ENCODE data around the gene IMMP2L. TPM values are rescaled to one million over a fixed set of nuclear protein-coding genes. Genes with fewer than 3 reads are reported as not detected.

IMMP2L gene
- total RNA-seq, 1 donor, result 19.9 TPM

GRCh38 chr7:111003883-111004282 lies 558.4 kb downstream of the IMMP2L start:
- H2AFZ ChIP-seq (ENCODE audit: low read length), result no peak overlapping the region
- no peak overlapping the region for H3K4me2 ChIP-seq (ENCODE audit: insufficient read depth, low read length)
- DNase-seq (ENCODE audit: insufficient read length, low spot score, missing footprints), result no peak
- H3K4me3 ChIP-seq (ENCODE audit: insufficient read depth, low read length), result no peak overlapping the region
- H3K4me1 ChIP-seq (ENCODE audit: insufficient read depth, low read length), result no peaks in the 10 kb centered on the region
- no peaks in the 10 kb centered on the region for H3K79me2 ChIP-seq (ENCODE audit: insufficient read depth, low read length)
- H3K27ac ChIP-seq (ENCODE audit: low read depth, low read length), result no peak overlapping the region
- no peaks in the 10 kb centered on the region for H4K20me1 ChIP-seq (ENCODE audit: insufficient read depth, low read length)
- H3K36me3 ChIP-seq (ENCODE audit: insufficient read depth, low read length), result no peaks in the 10 kb centered on the region
- no peak for TF ChIP-seq CTCF (IDR thresholded peaks at IDR 0.05; ENCODE audit: extremely low read depth, low read depth, low read length)
- no peaks in the 10 kb centered on the region for H3K9me3 ChIP-seq (ENCODE audit: low read depth, low read length)
- H3K27me3 ChIP-seq (ENCODE audit: insufficient read depth, low read length), result no peaks in the 10 kb centered on the region

- DNase-seq (ENCODE audit: insufficient read length, low spot score, missing footprints), result no peak
- no peaks in the 10 kb centered on the region for H3K27me3 ChIP-seq (ENCODE audit: insufficient read depth, low read length)
- no peak overlapping the region for H3K27ac ChIP-seq (ENCODE audit: low read depth, low read length)
- TF ChIP-seq CTCF (IDR thresholded peaks at IDR 0.05; ENCODE audit: extremely low read depth, low read depth, low read length), result no peak
- no peaks in the 10 kb centered on the region for H3K79me2 ChIP-seq (ENCODE audit: insufficient read depth, low read length)
- H4K20me1 ChIP-seq (ENCODE audit: insufficient read depth, low read length), result no peaks in the 10 kb centered on the region
- H2AFZ ChIP-seq (ENCODE audit: low read length), result no peak overlapping the region
- H3K36me3 ChIP-seq (ENCODE audit: insufficient read depth, low read length), result no peaks in the 10 kb centered on the region
- no peaks in the 10 kb centered on the region for H3K9me3 ChIP-seq (ENCODE audit: low read depth, low read length)
- no peak overlapping the region for H3K4me3 ChIP-seq (ENCODE audit: insufficient read depth, low read length)
- no peak overlapping the region for H3K4me2 ChIP-seq (ENCODE audit: insufficient read depth, low read length)
- H3K4me1 ChIP-seq (ENCODE audit: insufficient read depth, low read length), result no peaks in the 10 kb centered on the region
These were observed 568.0 kb downstream of the IMMP2L start for GRCh38 chr7:110994028-110994967.

GRCh38 chr7:110988890-110989501 lies 573.3 kb downstream of the IMMP2L start:
- no peaks in the 10 kb centered on the region for H3K4me1 ChIP-seq (ENCODE audit: insufficient read depth, low read length)
- no peaks in the 10 kb centered on the region for H4K20me1 ChIP-seq (ENCODE audit: insufficient read depth, low read length)
- H3K4me2 ChIP-seq (ENCODE audit: insufficient read depth, low read length), result no peak overlapping the region
- no peaks in the 10 kb centered on the region for H3K27me3 ChIP-seq (ENCODE audit: insufficient read depth, low read length)
- H3K36me3 ChIP-seq (ENCODE audit: insufficient read depth, low read length), result no peaks in the 10 kb centered on the region
- H3K27ac ChIP-seq (ENCODE audit: low read depth, low read length), result no peak overlapping the region
- H2AFZ ChIP-seq (ENCODE audit: low read length), result no peak overlapping the region
- no peaks in the 10 kb centered on the region for H3K9me3 ChIP-seq (ENCODE audit: low read depth, low read length)
- no peak for DNase-seq (ENCODE audit: insufficient read length, low spot score, missing footprints)
- no peak for TF ChIP-seq CTCF (IDR thresholded peaks at IDR 0.05; ENCODE audit: extremely low read depth, low read depth, low read length)
- no peak overlapping the region for H3K4me3 ChIP-seq (ENCODE audit: insufficient read depth, low read length)
- H3K79me2 ChIP-seq (ENCODE audit: insufficient read depth, low read length), result no peaks in the 10 kb centered on the region

GRCh38 chr7:110988348-110988747 lies 573.9 kb downstream of the IMMP2L start:
- Histone ChIP-seq H4K20me1 (ENCODE audit: insufficient read depth, low read length) (no peaks in the 10 kb centered on the region), H3K9me3 (ENCODE audit: low read depth, low read length) (no peaks in the 10 kb centered on the region), H3K4me1 (ENCODE audit: insufficient read depth, low read length) (no peaks in the 10 kb centered on the region), H3K79me2 (ENCODE audit: insufficient read depth, low read length) (no peaks in the 10 kb centered on the region), H3K4me2 (ENCODE audit: insufficient read depth, low read length) (no peak overlapping the region), H2AFZ (ENCODE audit: low read length) (no peak overlapping the region), H3K36me3 (ENCODE audit: insufficient read depth, low read length) (no peaks in the 10 kb centered on the region), H3K27ac (ENCODE audit: low read depth, low read length) (no peak overlapping the region), H3K27me3 (ENCODE audit: insufficient read depth, low read length) (no peaks in the 10 kb centered on the region), H3K4me3 (ENCODE audit: insufficient read depth, low read length) (no peak overlapping the region)
- no peak for TF ChIP-seq CTCF (IDR thresholded peaks at IDR 0.05; ENCODE audit: extremely low read depth, low read depth, low read length)
- DNase-seq (ENCODE audit: insufficient read length, low spot score, missing footprints), result no peak

Data from osteoblast (primary cell).